Spleen (tissue), 7 donors: ENCODE measurements around the gene GRIK3.

Experiments used
- POLR2A ChIP-seq, 3 donors: fragments of 450-650 bp; IDR thresholded peaks; one replicate each; pipeline ENCODE4 v1.5.1; 2017; ENCODE audit warnings: antibody characterized with exemption in 3 of 3, mild to moderate bottlenecking in 1 of 3
- POLR2AphosphoS5 ChIP-seq, 3 donors: sonication (generic); formaldehyde crosslinking; IDR thresholded peaks; one replicate each; pipeline ENCODE4 v1.5.1; 2017; ENCODE audit warnings: antibody characterized with exemption in 3 of 3
- TF ChIP-seq, protein P1 (sequence below), 11 experiments: fragments of 200-600 bp in 7 of 11; fragments of 450-650 bp in 4 of 11; sonication (generic) in 4 of 11; IDR thresholded peaks in 8 of 11; conservative IDR thresholded peaks in 3 of 11; 1 replicate in 7 of 11; 2 replicates in 4 of 11; pipeline versions ENCODE4 v1.4.0 to v1.8.0; 2016 to 2021; ENCODE audit warnings: antibody characterized with exemption in 11 of 11, inconsistent platforms in 4 of 11, mild to moderate bottlenecking in 1 of 11
- donor health status: DM: no; HTN: no; CAD: no; lungs with moderate emphysema.
- donor health status: DM: no; HTN: no; CAD: no.
- donor health status: DM: no; HTN: no; CAD: no.

DNA sequence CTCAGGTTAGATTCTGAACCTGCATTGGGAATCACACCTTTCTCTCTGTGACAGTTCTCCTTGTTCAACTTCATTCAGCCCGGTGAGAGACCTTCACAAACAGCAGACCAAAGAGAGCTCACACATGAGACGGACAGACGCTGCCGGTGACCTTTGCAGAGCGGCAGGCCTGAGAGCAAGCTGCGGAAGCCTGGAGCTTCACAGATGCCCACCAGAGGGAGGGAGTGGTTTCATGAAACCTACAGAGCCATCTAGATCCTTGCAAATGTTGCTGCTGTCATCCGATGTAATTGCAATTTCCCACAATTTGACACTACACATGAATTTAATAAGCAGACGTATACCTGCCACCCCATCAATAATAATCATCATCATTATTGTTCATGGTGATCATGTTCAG lies 39.4 kb downstream of the GRIK3 start:
- no peak for TF ChIP-seq POLR2A (IDR thresholded peaks at IDR 0.05)
- TF ChIP-seq, protein P1, sequence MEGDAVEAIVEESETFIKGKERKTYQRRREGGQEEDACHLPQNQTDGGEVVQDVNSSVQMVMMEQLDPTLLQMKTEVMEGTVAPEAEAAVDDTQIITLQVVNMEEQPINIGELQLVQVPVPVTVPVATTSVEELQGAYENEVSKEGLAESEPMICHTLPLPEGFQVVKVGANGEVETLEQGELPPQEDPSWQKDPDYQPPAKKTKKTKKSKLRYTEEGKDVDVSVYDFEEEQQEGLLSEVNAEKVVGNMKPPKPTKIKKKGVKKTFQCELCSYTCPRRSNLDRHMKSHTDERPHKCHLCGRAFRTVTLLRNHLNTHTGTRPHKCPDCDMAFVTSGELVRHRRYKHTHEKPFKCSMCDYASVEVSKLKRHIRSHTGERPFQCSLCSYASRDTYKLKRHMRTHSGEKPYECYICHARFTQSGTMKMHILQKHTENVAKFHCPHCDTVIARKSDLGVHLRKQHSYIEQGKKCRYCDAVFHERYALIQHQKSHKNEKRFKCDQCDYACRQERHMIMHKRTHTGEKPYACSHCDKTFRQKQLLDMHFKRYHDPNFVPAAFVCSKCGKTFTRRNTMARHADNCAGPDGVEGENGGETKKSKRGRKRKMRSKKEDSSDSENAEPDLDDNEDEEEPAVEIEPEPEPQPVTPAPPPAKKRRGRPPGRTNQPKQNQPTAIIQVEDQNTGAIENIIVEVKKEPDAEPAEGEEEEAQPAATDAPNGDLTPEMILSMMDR (IDR thresholded peaks at IDR 0.05 in 8 of 11, conservative IDR thresholded peaks at IDR 0.05 in 3 of 11): no peak
- no peak for TF ChIP-seq POLR2AphosphoS5 (IDR thresholded peaks at IDR 0.05)
